Erythroblast (primary cell): ENCODE measurements around the gene KLHL22.

Source experiments
- GATA1 ChIP-seq: IDR thresholded peaks from 2 replicates; pipeline ENCODE4 v1.6.1; 2011; ENCODE audit warnings: low read depth, mild to moderate bottlenecking, control low read depth, low read length, moderate library complexity
- POLR2A ChIP-seq: IDR thresholded peaks from 2 replicates; pipeline ENCODE4 v1.6.1; 2011; ENCODE audit warnings: mild to moderate bottlenecking, low read length

GRCh38 chr22:20456064-20456721 is 39.4 kb downstream of the KLHL22 start:
- TF ChIP-seq POLR2A: no peak
- TF ChIP-seq GATA1: no peak
